HCT116 (cell line): ENCODE data around the gene ZNF423. TPM values are rescaled to one million over a fixed set of nuclear protein-coding genes. Genes with fewer than 3 reads are reported as not detected.

Experiments
- ATAC-seq: fragments of 200-7000 bp; cut with Tn5 transposase; 2 replicates; pipeline ENCODE4 v1.9.1; 2020; ENCODE audit warnings: mild to moderate bottlenecking, moderate library complexity
- BruUV-seq: library from RNA; stranded (reverse); fragments of 400-500 nt; replicated peaks from 2 replicates; lab custom pipeline; 2021; lab: Mats Ljungman, UMichigan
- CTCF ChIA-PET: fragments of 300-600 bp; sonication (Branson Sonifier 250); formaldehyde crosslinking; loops from one replicate; lab custom pipeline; 2021; ENCODE audit warnings: antibody characterized with exemption; lab: Charles Lee
- POLR2A ChIA-PET: fragments of 300-600, 350-600 bp; sonication (Branson Sonifier 250); formaldehyde crosslinking; loops from one replicate; lab custom pipeline; 2021; ENCODE audit warnings: antibody characterized with exemption; lab: Charles Lee
- RAD21 ChIA-PET, 2 experiments: fragments of 300-600 bp; sonication (Branson Sonifier 250); formaldehyde crosslinking; loops; one replicate each; lab custom pipeline; 2023; ENCODE audit warnings: low total read pairs in 2 of 2; ENCODE audit not compliant: uncharacterized antibody in 2 of 2, unreplicated experiment in 2 of 2, low non-redundant PET in 1 of 2; lab: Charles Lee
- DNase-seq: peaks from one replicate; pipeline ENCODE4 v3.0.0-alpha.2; 2010; ENCODE audit warnings: low read depth, low spot score
- H2AFZ ChIP-seq: fragments of 200-600 bp; shearing (Covaris generic), sonication (generic); 2 replicates; pipeline ENCODE4 v1.6.1; 2017; ENCODE audit warnings: low read depth, mixed run types, mixed read lengths, antibody characterized with exemption, low read length; ENCODE audit not compliant: poor library complexity, severe bottlenecking
- H3K27ac ChIP-seq: 2 replicates; pipeline ENCODE4 v1.5.1; 2012; ENCODE audit warnings: low read depth, low read length
- H3K27me3 ChIP-seq: fragments of 200-600 bp; sonication (generic); 2 replicates; pipeline ENCODE4 v1.6.1; 2016; ENCODE audit warnings: mixed run types, low read length, mixed read lengths; ENCODE audit not compliant: insufficient read depth
- H3K36me3 ChIP-seq, 2 experiments: fragments of 200-500 bp in 1 of 2; fragments of 200-600 bp in 1 of 2; sonication (Bioruptor generic) in 1 of 2; sonication (generic) in 1 of 2; 2 replicates each; pipeline versions ENCODE4 v1.5.1 to v1.6.1; 2014 to 2016; ENCODE audit warnings: low read length in 2 of 2, inconsistent platforms in 1 of 2, mixed read lengths in 1 of 2, mixed run types in 1 of 2; ENCODE audit not compliant: insufficient read depth in 2 of 2, control insufficient read depth in 1 of 2
- H3K4me1 ChIP-seq, 2 experiments: fragments of 200-600 bp in 1 of 2; sonication (generic) in 1 of 2; 2 replicates each; pipeline versions ENCODE4 v1.5.1 to v1.6.1; 2012 to 2017; ENCODE audit warnings: low read length in 2 of 2, inconsistent platforms in 1 of 2, mild to moderate bottlenecking in 1 of 2, mixed read lengths in 1 of 2, mixed run types in 1 of 2, moderate library complexity in 1 of 2; ENCODE audit not compliant: insufficient read depth in 2 of 2, control insufficient read depth in 1 of 2
- H3K4me2 ChIP-seq: fragments of 200-600 bp; sonication (generic); 2 replicates; pipeline ENCODE4 v1.6.1; 2017; ENCODE audit warnings: mixed run types, low read length, mixed read lengths
- H3K4me3 ChIP-seq, 2 experiments: fragments of 200-600 bp in 1 of 2; sonication (generic) in 1 of 2; replicated peaks in 1 of 2; 2 replicates each; pipeline ENCODE4 v1.5.1; 2011 to 2016; ENCODE audit warnings: low read length in 2 of 2, control low read depth in 1 of 2, low read depth in 1 of 2, mild to moderate bottlenecking in 1 of 2, mixed read lengths in 1 of 2, mixed run types in 1 of 2
- H3K79me2 ChIP-seq: fragments of 200-600 bp; sonication (generic); 2 replicates; pipeline ENCODE4 v1.6.1; 2017; ENCODE audit warnings: mild to moderate bottlenecking, mixed run types, low read length, moderate library complexity, mixed read lengths; ENCODE audit not compliant: insufficient read depth
- H3K9ac ChIP-seq: fragments of 200-600 bp; sonication (generic); 2 replicates; pipeline ENCODE4 v1.6.1; 2016; ENCODE audit warnings: low read length, mixed read lengths
- H3K9me2 ChIP-seq: fragments of 200-600 bp; sonication (generic), shearing (Covaris generic); 2 replicates; pipeline ENCODE4 v1.6.1; 2017; ENCODE audit warnings: mixed run types, mild to moderate bottlenecking, moderate library complexity; ENCODE audit not compliant: insufficient read depth
- H3K9me3 ChIP-seq, 2 experiments: fragments of 200-500 bp in 1 of 2; fragments of 200-600 bp in 1 of 2; sonication (Bioruptor generic) in 1 of 2; sonication (generic) in 1 of 2; 2 replicates each; pipeline ENCODE4 v1.6.1; 2014 to 2017; ENCODE audit warnings: low read length in 2 of 2, mixed read lengths in 2 of 2, inconsistent platforms in 1 of 2, low read depth in 1 of 2, mild to moderate bottlenecking in 1 of 2, mixed run types in 1 of 2, moderate library complexity in 1 of 2; ENCODE audit not compliant: control insufficient read depth in 1 of 2, insufficient read depth in 1 of 2
- H4K20me1 ChIP-seq: fragments of 200-600 bp; sonication (generic), shearing (Covaris generic); 2 replicates; pipeline ENCODE4 v1.6.1; 2017; ENCODE audit warnings: mixed run types, mild to moderate bottlenecking, moderate library complexity; ENCODE audit not compliant: insufficient read depth
- ATF3 ChIP-seq: IDR thresholded peaks from 2 replicates; pipeline ENCODE4 v1.6.1; 2012
- CBX3 ChIP-seq: IDR thresholded peaks from 2 replicates; pipeline ENCODE4 v1.6.1; 2012; ENCODE audit warnings: low read depth
- CEBPB ChIP-seq: IDR thresholded peaks from 2 replicates; pipeline ENCODE4 v1.6.1; 2012; ENCODE audit warnings: low read depth
- EGR1 ChIP-seq: IDR thresholded peaks from 2 replicates; pipeline ENCODE4 v1.6.1; 2012; ENCODE audit warnings: low read depth
- EZH2 ChIP-seq: fragments of 200-600 bp; sonication (generic); IDR thresholded peaks from 2 replicates; pipeline ENCODE4 v1.6.1; 2017; ENCODE audit warnings: antibody characterized with exemption, mixed run types
- FOSL1 ChIP-seq: IDR thresholded peaks from 2 replicates; pipeline ENCODE4 v1.6.1; 2012; ENCODE audit warnings: low read depth
- JUND ChIP-seq: IDR thresholded peaks from 2 replicates; pipeline ENCODE4 v1.6.1; 2012
- MAX ChIP-seq: IDR thresholded peaks from 2 replicates; pipeline ENCODE4 v1.6.1; 2012
- POLR2A ChIP-seq: IDR thresholded peaks from 2 replicates; pipeline ENCODE4 v1.7.0; 2011; ENCODE audit warnings: borderline replicate concordance; ENCODE audit not compliant: insufficient read depth, insufficient read length; ENCODE audit errors: extremely low read depth
- SP1 ChIP-seq: IDR thresholded peaks from 2 replicates; pipeline ENCODE4 v1.6.1; 2012; ENCODE audit warnings: low read depth
- SRF ChIP-seq: IDR thresholded peaks from 2 replicates; pipeline ENCODE4 v1.6.1; 2012; ENCODE audit warnings: low read depth
- TCF7L2 ChIP-seq: IDR thresholded peaks from 2 replicates; pipeline ENCODE4 v1.7.0; 2011; ENCODE audit warnings: borderline replicate concordance, inconsistent platforms; ENCODE audit not compliant: insufficient read depth, insufficient read length; ENCODE audit errors: extremely low read depth
- YY1 ChIP-seq: IDR thresholded peaks from 2 replicates; pipeline ENCODE4 v1.6.1; 2011; ENCODE audit warnings: low read length, low read depth, moderate library complexity, mild to moderate bottlenecking; ENCODE audit not compliant: insufficient replicate concordance; ENCODE audit errors: extremely low read depth
- ZFX ChIP-seq: fragments of 450-650 bp; IDR thresholded peaks from 2 replicates; pipeline ENCODE4 v1.6.1; 2017
- ZNF274 ChIP-seq: fragments of 200-500 bp; sonication (Bioruptor generic); IDR thresholded peaks from 2 replicates; pipeline ENCODE4 v1.6.1; 2014; ENCODE audit warnings: mild to moderate bottlenecking, low read depth, low read length, inconsistent platforms
- intact Hi-C: fragments of 100-400 bp; cut with micrococcal nuclease; formaldehyde crosslinking; loops from 2 replicates; pipeline ENCODE4 v1.10.0; 2022
- total RNA-seq: library from RNA; stranded (reverse); gene quantifications from one replicate; pipeline ENCODE4 v1.2.1, GENCODE V29; 2021; ENCODE audit not compliant: unreplicated experiment
- TF ChIP-seq, protein P1 (sequence below): IDR thresholded peaks from 2 replicates; pipeline ENCODE4 v1.6.1; 2012; ENCODE audit warnings: low read depth

Gene ZNF423
- total RNA-seq, 1 experiment from 2014 or later = 0.22 TPM

DNA sequence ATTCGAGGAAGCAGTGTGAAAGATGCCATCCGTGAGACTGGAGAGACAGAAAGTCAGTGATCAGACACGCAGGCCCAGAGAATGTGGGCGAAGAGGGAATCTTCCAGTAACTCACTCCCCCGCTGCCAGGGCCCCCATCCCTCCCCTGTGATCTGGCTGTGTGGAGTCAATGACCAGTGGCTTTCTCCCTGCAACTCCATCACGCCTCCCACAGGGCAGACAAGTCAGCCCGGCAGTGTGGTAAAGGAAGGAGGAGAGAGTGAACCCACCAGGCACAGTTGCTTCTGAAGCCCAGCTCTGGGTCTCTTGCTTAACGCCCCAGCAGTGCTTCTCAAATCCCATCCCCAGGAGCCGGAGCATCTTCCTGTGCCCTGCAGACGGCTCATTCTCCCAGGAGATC, 142.1 kb downstream of the ZNF423 start:
- H3K9me3 ChIP-seq = no peaks in the 10 kb centered on the region
- H3K27ac ChIP-seq = no peak overlapping the region
- no peaks in the 10 kb centered on the region for H4K20me1 ChIP-seq
- CTCF ChIA-PET = no interaction called here
- H3K9ac ChIP-seq = no peak overlapping the region
- H3K36me3 ChIP-seq = no peaks in the 10 kb centered on the region
- no peak overlapping the region for H3K4me3 ChIP-seq
- no peak overlapping the region for H3K4me2 ChIP-seq
- H3K27me3 ChIP-seq = 0 out of 2 replicates have a peak, but pooled peaks cover 3% of the 10 kb centered on the region
- POLR2A ChIA-PET = no interaction called here
- RAD21 ChIA-PET = no interaction called here
- H3K9me2 ChIP-seq = no peaks in the 10 kb centered on the region
- intact Hi-C loops = no loop called here
- H3K79me2 ChIP-seq = no peaks in the 10 kb centered on the region
- TF ChIP-seq EZH2 (no peak), TCF7L2 (no peak), SRF (no peak), YY1 (no peak), FOSL1 (no peak), SP1 (no peak), MAX (no peak), CEBPB (no peak), ZFX (no peak), ATF3 (no peak), CBX3 (no peak), ZNF274 (no peak), JUND (no peak), POLR2A (no peak), EGR1 (no peak)
- TF ChIP-seq, protein P1, sequence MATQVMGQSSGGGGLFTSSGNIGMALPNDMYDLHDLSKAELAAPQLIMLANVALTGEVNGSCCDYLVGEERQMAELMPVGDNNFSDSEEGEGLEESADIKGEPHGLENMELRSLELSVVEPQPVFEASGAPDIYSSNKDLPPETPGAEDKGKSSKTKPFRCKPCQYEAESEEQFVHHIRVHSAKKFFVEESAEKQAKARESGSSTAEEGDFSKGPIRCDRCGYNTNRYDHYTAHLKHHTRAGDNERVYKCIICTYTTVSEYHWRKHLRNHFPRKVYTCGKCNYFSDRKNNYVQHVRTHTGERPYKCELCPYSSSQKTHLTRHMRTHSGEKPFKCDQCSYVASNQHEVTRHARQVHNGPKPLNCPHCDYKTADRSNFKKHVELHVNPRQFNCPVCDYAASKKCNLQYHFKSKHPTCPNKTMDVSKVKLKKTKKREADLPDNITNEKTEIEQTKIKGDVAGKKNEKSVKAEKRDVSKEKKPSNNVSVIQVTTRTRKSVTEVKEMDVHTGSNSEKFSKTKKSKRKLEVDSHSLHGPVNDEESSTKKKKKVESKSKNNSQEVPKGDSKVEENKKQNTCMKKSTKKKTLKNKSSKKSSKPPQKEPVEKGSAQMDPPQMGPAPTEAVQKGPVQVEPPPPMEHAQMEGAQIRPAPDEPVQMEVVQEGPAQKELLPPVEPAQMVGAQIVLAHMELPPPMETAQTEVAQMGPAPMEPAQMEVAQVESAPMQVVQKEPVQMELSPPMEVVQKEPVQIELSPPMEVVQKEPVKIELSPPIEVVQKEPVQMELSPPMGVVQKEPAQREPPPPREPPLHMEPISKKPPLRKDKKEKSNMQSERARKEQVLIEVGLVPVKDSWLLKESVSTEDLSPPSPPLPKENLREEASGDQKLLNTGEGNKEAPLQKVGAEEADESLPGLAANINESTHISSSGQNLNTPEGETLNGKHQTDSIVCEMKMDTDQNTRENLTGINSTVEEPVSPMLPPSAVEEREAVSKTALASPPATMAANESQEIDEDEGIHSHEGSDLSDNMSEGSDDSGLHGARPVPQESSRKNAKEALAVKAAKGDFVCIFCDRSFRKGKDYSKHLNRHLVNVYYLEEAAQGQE = no peak
- DNase-seq (no peak), ATAC-seq (no peak)
- BruUV-seq = no TSS peak
- no peaks in the 10 kb centered on the region for H3K4me1 ChIP-seq
- no peak overlapping the region for H2AFZ ChIP-seq
